Measurements from ENCODE around the gene SNAP47. TPM values are rescaled to one million over a fixed set of nuclear protein-coding genes. Genes with fewer than 3 reads are reported as not detected.

SNAP47 gene
- total RNA-seq, 2 donors from 2014 or later: 51.6 to 74.7 TPM

DNA sequence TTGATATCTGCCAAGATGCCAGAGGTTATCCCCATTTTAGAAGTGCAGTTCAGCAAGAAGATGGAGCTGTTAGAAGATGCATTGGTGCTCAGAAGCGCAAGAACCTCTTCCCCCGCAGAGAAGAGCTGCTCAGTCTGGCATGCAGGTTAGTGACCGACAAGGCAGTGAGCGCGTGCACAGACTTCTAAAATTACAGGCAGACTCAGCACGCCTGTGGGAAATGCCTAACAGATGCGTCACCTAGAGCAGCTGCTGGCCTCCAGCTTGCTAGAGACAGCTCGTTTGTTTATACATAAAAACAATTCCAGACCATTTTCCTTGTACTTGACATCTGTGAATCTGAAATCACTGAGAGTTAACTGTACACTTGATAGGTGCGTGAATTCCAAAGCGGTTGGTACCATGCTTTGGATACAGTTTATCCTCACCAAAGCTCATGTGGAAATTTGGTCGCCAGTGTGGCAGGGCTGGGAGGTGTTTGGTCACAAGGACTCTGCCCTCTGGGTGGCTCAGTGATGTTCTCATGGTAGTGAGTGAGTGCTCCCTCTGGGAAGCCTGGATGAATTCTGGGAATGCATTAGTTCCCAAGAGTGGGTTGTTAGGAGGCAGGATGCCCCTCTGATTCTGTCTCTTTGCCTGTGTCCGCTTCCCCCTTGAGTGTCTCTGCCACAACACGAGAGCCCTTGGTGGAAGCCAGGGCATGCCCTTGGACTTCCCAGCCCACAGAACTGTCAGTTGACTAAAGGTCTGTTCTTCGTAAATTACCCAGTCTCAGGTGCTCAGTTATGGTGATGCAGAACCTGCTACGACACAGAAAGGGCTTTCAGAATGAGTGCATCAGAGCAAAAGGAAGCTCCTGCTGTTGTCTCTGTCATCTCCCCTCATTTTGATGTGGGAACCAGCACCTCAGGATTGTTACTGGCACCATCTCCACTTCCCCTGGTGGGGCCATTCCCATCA, 24.4 kb downstream of the SNAP47 start:
- Histone ChIP-seq H3K27me3 (replicated peaks; ENCODE audit: insufficient read depth) (no peaks in the 10 kb centered on the region), H3K4me3 (no peak overlapping the region), H3K9me3 (no peaks in the 10 kb centered on the region), H3K4me1 (replicated peaks) (peaks cover 2% of the 10 kb centered on the region), H3K27ac (peak overlapping the region in 1 of 2 donors; percentile 2), H3K36me3 (no peaks in the 10 kb centered on the region)
- WGBS: 77% methylated on average over 15 of the region's 15 CpGs
- intact Hi-C loops (cut with DNase I): loop anchor here (5.0 to 10.0 kb wide), 3 partner anchors 125 to 325 kb away; partner anchors contain the start of gene ARF1
- TF ChIP-seq POLR2A (IDR thresholded peaks at IDR 0.05) (no peak), POLR2AphosphoS5 (IDR thresholded peaks at IDR 0.05) (peak; percentile 28)
- DNase-seq (ENCODE audit: low spot score): no peak

- TF ChIP-seq POLR2AphosphoS5 (IDR thresholded peaks at IDR 0.05) (no peak), POLR2A (IDR thresholded peaks at IDR 0.05) (no peak)
- TF ChIP-seq, protein P1, sequence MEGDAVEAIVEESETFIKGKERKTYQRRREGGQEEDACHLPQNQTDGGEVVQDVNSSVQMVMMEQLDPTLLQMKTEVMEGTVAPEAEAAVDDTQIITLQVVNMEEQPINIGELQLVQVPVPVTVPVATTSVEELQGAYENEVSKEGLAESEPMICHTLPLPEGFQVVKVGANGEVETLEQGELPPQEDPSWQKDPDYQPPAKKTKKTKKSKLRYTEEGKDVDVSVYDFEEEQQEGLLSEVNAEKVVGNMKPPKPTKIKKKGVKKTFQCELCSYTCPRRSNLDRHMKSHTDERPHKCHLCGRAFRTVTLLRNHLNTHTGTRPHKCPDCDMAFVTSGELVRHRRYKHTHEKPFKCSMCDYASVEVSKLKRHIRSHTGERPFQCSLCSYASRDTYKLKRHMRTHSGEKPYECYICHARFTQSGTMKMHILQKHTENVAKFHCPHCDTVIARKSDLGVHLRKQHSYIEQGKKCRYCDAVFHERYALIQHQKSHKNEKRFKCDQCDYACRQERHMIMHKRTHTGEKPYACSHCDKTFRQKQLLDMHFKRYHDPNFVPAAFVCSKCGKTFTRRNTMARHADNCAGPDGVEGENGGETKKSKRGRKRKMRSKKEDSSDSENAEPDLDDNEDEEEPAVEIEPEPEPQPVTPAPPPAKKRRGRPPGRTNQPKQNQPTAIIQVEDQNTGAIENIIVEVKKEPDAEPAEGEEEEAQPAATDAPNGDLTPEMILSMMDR (IDR thresholded peaks at IDR 0.05): no peak
- Histone ChIP-seq H3K36me3 (no peaks in the 10 kb centered on the region), H3K27me3 (replicated peaks; ENCODE audit: insufficient read depth) (no peaks in the 10 kb centered on the region), H3K4me1 (replicated peaks) (peaks cover 2% of the 10 kb centered on the region), H3K4me3 (no peak overlapping the region), H3K9me3 (no peaks in the 10 kb centered on the region), H3K27ac (no peak overlapping the region)
- intact Hi-C loops (cut with DNase I): loop anchor here (5.0 to 10.0 kb wide), 3 partner anchors 124 to 324 kb away; partner anchors contain the start of gene ARF1
- 84% methylated on average over 9 of the region's 9 CpGs for WGBS
- DNase-seq (ENCODE audit: low spot score): no peak
Measured at GRCh38 chr1:227760377-227760776, 25.1 kb downstream of the SNAP47 start.

GRCh38 chr1:227761621-227762230, 26.5 kb downstream of the SNAP47 start:
- no peak for DNase-seq (ENCODE audit: low spot score)
- Histone ChIP-seq H3K9me3 (no peaks in the 10 kb centered on the region), H3K4me1 (replicated peaks) (peaks cover 2% of the 10 kb centered on the region), H3K27me3 (replicated peaks; ENCODE audit: insufficient read depth) (no peaks in the 10 kb centered on the region), H3K4me3 (no peak overlapping the region), H3K36me3 (no peaks in the 10 kb centered on the region), H3K27ac (no peak overlapping the region)
- intact Hi-C loops (cut with DNase I): loop anchor here (1.0 to 10.0 kb wide), 4 partner anchors 123 to 323 kb away; partner anchors contain the start of gene ARF1
- TF ChIP-seq POLR2A (IDR thresholded peaks at IDR 0.05) (no peak), POLR2AphosphoS5 (IDR thresholded peaks at IDR 0.05) (no peak)
- TF ChIP-seq, protein P1 (IDR thresholded peaks at IDR 0.05): no peak
- WGBS: 88% methylated on average over 17 of the region's 17 CpGs

DNA sequence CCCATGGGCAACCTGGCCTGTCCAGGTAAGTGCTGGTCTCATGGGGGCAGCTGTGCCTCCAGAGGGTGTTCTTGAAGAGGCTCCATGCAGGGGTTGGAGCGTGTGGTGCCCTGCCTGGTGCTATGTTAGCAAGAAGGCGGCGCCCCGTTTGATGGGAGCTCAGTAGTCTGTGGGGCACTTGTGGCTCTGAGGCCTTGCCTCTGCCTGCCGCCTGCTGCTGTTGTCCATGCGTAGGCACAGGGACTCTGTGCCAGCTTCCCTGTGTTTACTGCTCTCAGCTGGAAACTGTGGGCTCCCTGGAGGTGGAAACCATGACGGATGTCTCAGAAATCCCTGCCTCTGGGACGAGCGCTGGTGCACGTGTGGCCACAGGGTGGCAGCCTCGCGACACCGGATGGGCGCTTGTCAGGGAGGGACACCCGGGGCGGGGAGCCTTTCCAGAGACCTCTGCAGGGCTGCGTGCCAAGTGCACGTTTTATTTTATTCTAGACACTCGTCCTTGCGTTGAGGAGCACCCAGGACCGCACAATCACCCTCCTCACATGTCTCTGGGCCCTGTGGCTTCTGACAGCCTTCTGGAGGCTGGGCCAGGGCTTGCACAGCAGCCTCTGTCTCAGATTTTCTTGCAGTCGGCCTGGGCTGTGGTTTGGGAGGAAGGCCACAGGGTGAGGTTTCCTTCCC, 27.1 kb downstream of the SNAP47 start:
- no peaks in the 10 kb centered on the region for H3K9me3 ChIP-seq
- H3K36me3 ChIP-seq: no peaks in the 10 kb centered on the region
- TF ChIP-seq POLR2AphosphoS5 (IDR thresholded peaks at IDR 0.05) (peak; percentile 71), POLR2A (IDR thresholded peaks at IDR 0.05) (no peak)
- TF ChIP-seq, protein P1 (IDR thresholded peaks at IDR 0.05): peak in 3 of 4 experiments; percentile 86 to 92 (median 91)
- DNase-seq (ENCODE audit: low spot score): peak; percentile 65
- intact Hi-C loops (cut with DNase I): loop anchor here (1.0 to 10.0 kb wide), 4 partner anchors 122 to 322 kb away; partner anchors contain the start of gene ARF1
- H3K27me3 ChIP-seq (replicated peaks; ENCODE audit: insufficient read depth): no peaks in the 10 kb centered on the region
- H3K27ac ChIP-seq: no peak overlapping the region
- H3K4me3 ChIP-seq: no peak overlapping the region
- peaks cover 2% of the 10 kb centered on the region for H3K4me1 ChIP-seq (replicated peaks)
- 18% methylated on average over 22 of the region's 22 CpGs for WGBS

All from prostate gland (tissue), 2 donors.